Uterus (tissue), 4 donors: Measurements from ENCODE around the gene NEUROG3. TPM values are rescaled to one million over a fixed set of nuclear protein-coding genes. Genes with fewer than 3 reads are reported as not detected.

Source experiments
- DNase-seq, 2 donors: peaks; one replicate each; pipeline ENCODE4 v3.0.0-alpha.2; 2019 to 2020
- H3K27ac ChIP-seq, 2 donors: fragments of 200-600 bp; sonication (generic); 1 replicate in 1 of 2; 2 replicates in 1 of 2; pipeline ENCODE4 v1.5.1; 2016 to 2018
- H3K27me3 ChIP-seq, 2 donors: fragments of 200-600 bp; sonication (generic); one replicate each; pipeline ENCODE4 v1.5.1; 2018 to 2019; ENCODE audit warnings: control low read depth in 1 of 2
- H3K36me3 ChIP-seq, 2 donors: fragments of 200-600 bp; sonication (generic); one replicate each; pipeline ENCODE4 v1.5.1; 2019; ENCODE audit warnings: control low read depth in 1 of 2
- H3K4me1 ChIP-seq, 2 donors: fragments of 200-600 bp; sonication (generic); one replicate each; pipeline ENCODE4 v1.5.1; 2018 to 2019; ENCODE audit warnings: control low read depth in 1 of 2
- H3K4me3 ChIP-seq, 2 donors: fragments of 200-600 bp; sonication (generic); 1 replicate in 1 of 2; 2 replicates in 1 of 2; pipeline ENCODE4 v1.5.1; 2018 to 2019; ENCODE audit warnings: mild to moderate bottlenecking in 1 of 2
- H3K9me3 ChIP-seq, 2 donors: fragments of 200-600 bp; sonication (generic); one replicate each; pipeline ENCODE4 v1.5.1; 2019; ENCODE audit warnings: control low read depth in 1 of 2
- CTCF ChIP-seq, 4 experiments: fragments of 200-600 bp in 2 of 4; fragments of 450-650 bp in 2 of 4; sonication (generic) in 2 of 4; IDR thresholded peaks; one replicate each; pipeline ENCODE4 v1.5.1; 2016 to 2019; ENCODE audit warnings: antibody characterized with exemption in 4 of 4, mild to moderate bottlenecking in 2 of 4, moderate library complexity in 1 of 4
- POLR2A ChIP-seq, 2 donors: fragments of 450-650 bp; IDR thresholded peaks; one replicate each; pipeline ENCODE4 v1.6.1; 2016; ENCODE audit warnings: antibody characterized with exemption in 2 of 2, mild to moderate bottlenecking in 1 of 2, moderate library complexity in 1 of 2
- intact Hi-C: fragments of 100-400 bp; cut with DNase I; formaldehyde crosslinking; loops from one replicate; pipeline ENCODE4 v1.15.1; 2023; ENCODE audit warnings: low total_unique reads
- total RNA-seq, 4 donors: library from RNA; depleted of rRNA in 3 of 4; stranded (reverse); fragments of >200 nt in 3 of 4; gene quantifications; one replicate each; pipeline versions ENCODE4 v1.1.0 to v1.2.4, GENCODE V29; 2014 to 2023
- donor health status: DM: yes; HTN: yes; CAD: no.

Gene NEUROG3
- total RNA-seq, 4 donors from 2014 or later: not detected

GRCh38 chr10:69554611-69555010 is 18.6 kb downstream of the NEUROG3 start:
- no peak for TF ChIP-seq CTCF (IDR thresholded peaks at IDR 0.05)
- no peak for TF ChIP-seq POLR2A (IDR thresholded peaks at IDR 0.05)
- Histone ChIP-seq H3K4me3 (no peak overlapping the region), H3K27me3 (no peaks in the 10 kb centered on the region), H3K4me1 (no peaks in the 10 kb centered on the region), H3K36me3 (no peaks in the 10 kb centered on the region), H3K27ac (no peak overlapping the region), H3K9me3 (no peaks in the 10 kb centered on the region)
- intact Hi-C loops: no loop called here
- no peak for DNase-seq

GRCh38 chr10:69553328-69553727 is 19.9 kb downstream of the NEUROG3 start:
- H3K4me3 ChIP-seq: no peak overlapping the region
- H3K4me1 ChIP-seq: no peaks in the 10 kb centered on the region
- intact Hi-C loops: no loop called here
- no peak overlapping the region for H3K27ac ChIP-seq
- TF ChIP-seq CTCF (IDR thresholded peaks at IDR 0.05) (no peak), POLR2A (IDR thresholded peaks at IDR 0.05) (no peak)
- no peaks in the 10 kb centered on the region for H3K36me3 ChIP-seq
- H3K9me3 ChIP-seq: no peaks in the 10 kb centered on the region
- DNase-seq: no peak
- H3K27me3 ChIP-seq: no peaks in the 10 kb centered on the region

- no peak for TF ChIP-seq POLR2A (IDR thresholded peaks at IDR 0.05)
- Histone ChIP-seq H3K4me3 (no peak overlapping the region), H3K9me3 (no peaks in the 10 kb centered on the region), H3K4me1 (no peaks in the 10 kb centered on the region), H3K27ac (no peak overlapping the region), H3K36me3 (no peaks in the 10 kb centered on the region), H3K27me3 (no peaks in the 10 kb centered on the region)
- no peak for DNase-seq
- intact Hi-C loops: no loop called here
Observed at GRCh38 chr10:69552268-69552667, 21.0 kb downstream of the NEUROG3 start.

- intact Hi-C loops: no loop called here
- Histone ChIP-seq H3K9me3 (no peaks in the 10 kb centered on the region), H3K4me1 (no peaks in the 10 kb centered on the region), H3K27ac (no peak overlapping the region), H3K36me3 (no peaks in the 10 kb centered on the region), H3K4me3 (no peak overlapping the region), H3K27me3 (no peaks in the 10 kb centered on the region)
- TF ChIP-seq CTCF (IDR thresholded peaks at IDR 0.05) (no peak), POLR2A (IDR thresholded peaks at IDR 0.05) (no peak)
- no peak for DNase-seq
Observed at GRCh38 chr10:69549959-69550358, 23.3 kb downstream of the NEUROG3 start.

- TF ChIP-seq POLR2A (IDR thresholded peaks at IDR 0.05) (no peak), CTCF (IDR thresholded peaks at IDR 0.05) (no peak)
- H3K27me3 ChIP-seq: no peaks in the 10 kb centered on the region
- DNase-seq: no peak
- H3K9me3 ChIP-seq: no peaks in the 10 kb centered on the region
- H3K36me3 ChIP-seq: no peaks in the 10 kb centered on the region
- H3K4me3 ChIP-seq: no peak overlapping the region
- intact Hi-C loops: no loop called here
- no peaks in the 10 kb centered on the region for H3K4me1 ChIP-seq
- no peak overlapping the region for H3K27ac ChIP-seq
Observed at GRCh38 chr10:69541463-69541862, 31.8 kb downstream of the NEUROG3 start.

GRCh38 chr10:69538461-69538860 is 34.8 kb downstream of the NEUROG3 start:
- H3K36me3 ChIP-seq: no peaks in the 10 kb centered on the region
- H3K4me1 ChIP-seq: no peaks in the 10 kb centered on the region
- intact Hi-C loops: no loop called here
- no peak overlapping the region for H3K27ac ChIP-seq
- TF ChIP-seq POLR2A (IDR thresholded peaks at IDR 0.05) (no peak), CTCF (IDR thresholded peaks at IDR 0.05) (no peak)
- no peaks in the 10 kb centered on the region for H3K9me3 ChIP-seq
- H3K27me3 ChIP-seq: no peaks in the 10 kb centered on the region
- no peak overlapping the region for H3K4me3 ChIP-seq
- no peak for DNase-seq
